GM12878 (cell line): ENCODE results near the gene CSNK1G1.

Experiments
- RCOR1 ChIP-seq: conservative IDR thresholded peaks from 2 replicates; pipeline ENCODE4 v1.6.1; 2012; ENCODE audit warnings: low read depth, low read length, improper control_type of control experiment
- YY1 ChIP-seq: IDR thresholded peaks from 2 replicates; pipeline ENCODE4 v1.6.1; 2011; ENCODE audit warnings: low read depth, mild to moderate bottlenecking, low read length
- TF ChIP-seq, protein P1 (sequence below), 3 experiments: IDR thresholded peaks in 2 of 3; conservative IDR thresholded peaks in 1 of 3; 2 replicates each; pipeline ENCODE4 v1.5.1; 2011; ENCODE audit warnings: low read depth in 3 of 3, low read length in 3 of 3, mild to moderate bottlenecking in 3 of 3, control low read depth in 2 of 3, moderate library complexity in 2 of 3, inconsistent platforms in 1 of 3, mixed read lengths in 1 of 3; ENCODE audit not compliant: control insufficient read depth in 2 of 3, insufficient read depth in 1 of 3; ENCODE audit errors: extremely low read depth in 1 of 3

DNA sequence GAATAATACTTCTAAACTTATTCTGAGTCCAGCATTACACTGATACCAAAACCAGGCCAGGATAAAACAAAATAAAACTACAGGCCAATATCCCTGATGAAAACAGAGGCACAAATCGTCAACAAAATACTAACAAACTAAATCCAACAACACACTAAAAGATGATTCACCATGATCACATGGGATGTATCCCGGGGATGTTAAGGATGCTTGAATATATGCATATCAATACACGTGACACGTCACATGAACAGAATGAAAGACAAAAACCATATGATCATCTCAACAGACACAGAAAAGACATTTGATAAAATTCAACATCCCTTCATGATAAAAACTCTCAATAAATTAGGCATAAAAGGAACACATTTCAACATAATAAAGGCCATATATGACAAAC lies 91.5 kb downstream of the CSNK1G1 start:
- TF ChIP-seq, protein P1, sequence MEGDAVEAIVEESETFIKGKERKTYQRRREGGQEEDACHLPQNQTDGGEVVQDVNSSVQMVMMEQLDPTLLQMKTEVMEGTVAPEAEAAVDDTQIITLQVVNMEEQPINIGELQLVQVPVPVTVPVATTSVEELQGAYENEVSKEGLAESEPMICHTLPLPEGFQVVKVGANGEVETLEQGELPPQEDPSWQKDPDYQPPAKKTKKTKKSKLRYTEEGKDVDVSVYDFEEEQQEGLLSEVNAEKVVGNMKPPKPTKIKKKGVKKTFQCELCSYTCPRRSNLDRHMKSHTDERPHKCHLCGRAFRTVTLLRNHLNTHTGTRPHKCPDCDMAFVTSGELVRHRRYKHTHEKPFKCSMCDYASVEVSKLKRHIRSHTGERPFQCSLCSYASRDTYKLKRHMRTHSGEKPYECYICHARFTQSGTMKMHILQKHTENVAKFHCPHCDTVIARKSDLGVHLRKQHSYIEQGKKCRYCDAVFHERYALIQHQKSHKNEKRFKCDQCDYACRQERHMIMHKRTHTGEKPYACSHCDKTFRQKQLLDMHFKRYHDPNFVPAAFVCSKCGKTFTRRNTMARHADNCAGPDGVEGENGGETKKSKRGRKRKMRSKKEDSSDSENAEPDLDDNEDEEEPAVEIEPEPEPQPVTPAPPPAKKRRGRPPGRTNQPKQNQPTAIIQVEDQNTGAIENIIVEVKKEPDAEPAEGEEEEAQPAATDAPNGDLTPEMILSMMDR (IDR thresholded peaks at IDR 0.05 in 2 of 3, conservative IDR thresholded peaks at IDR 0.05 in 1 of 3; ENCODE audit: control insufficient read depth in 2 of 3, extremely low read depth in 1 of 3, insufficient read depth in 1 of 3, low read depth in 3 of 3, low read length in 3 of 3): no peak
- TF ChIP-seq RCOR1 (no peak), YY1 (no peak)
